ENCODE results near the gene LYRM1.

The LYRM1 gene

GRCh38 chr16:20871941-20872815 is 28.4 kb upstream of the LYRM1 start:
- no peak for DNase-seq

- DNase-seq, result no peak
Measured at GRCh38 chr16:20873331-20873730, 27.2 kb upstream of the LYRM1 start.

GRCh38 chr16:20874088-20874581 is 26.4 kb upstream of the LYRM1 start:
- no peak for DNase-seq

GRCh38 chr16:20875355-20875650 is 25.3 kb upstream of the LYRM1 start:
- no peak for DNase-seq

- no peak for DNase-seq
Measured at GRCh38 chr16:20878682-20879147, 21.9 kb upstream of the LYRM1 start.

- no peak for DNase-seq
Measured at GRCh38 chr16:20879175-20880040, 21.2 kb upstream of the LYRM1 start.

- no peak for DNase-seq
Measured at GRCh38 chr16:20880867-20881502, 19.6 kb upstream of the LYRM1 start.

- no peak for DNase-seq
Measured at GRCh38 chr16:20881503-20881878, 19.1 kb upstream of the LYRM1 start.

GRCh38 chr16:20883554-20884239 is 16.9 kb upstream of the LYRM1 start:
- no peak for DNase-seq

- DNase-seq, result no peak
Measured at GRCh38 chr16:20884240-20884556, 16.4 kb upstream of the LYRM1 start.

GRCh38 chr16:20886320-20886719 is 14.3 kb upstream of the LYRM1 start:
- no peak for DNase-seq

- DNase-seq, result no peak
Measured at GRCh38 chr16:20887207-20887606, 13.4 kb upstream of the LYRM1 start.

GRCh38 chr16:20889625-20890275 is 10.8 kb upstream of the LYRM1 start:
- DNase-seq, result no peak

- DNase-seq, result no peak
Measured at GRCh38 chr16:20894388-20894787, 6.2 kb upstream of the LYRM1 start.

GRCh38 chr16:20897253-20897897 is 3.2 kb upstream of the LYRM1 start:
- no peak for DNase-seq

- DNase-seq, result no peak
Measured at GRCh38 chr16:20897922-20898321, 2.6 kb upstream of the LYRM1 start.

- DNase-seq, result no peak
Measured at GRCh38 chr16:20899071-20899470, 1.5 kb upstream of the LYRM1 start.

GRCh38 chr16:20899477-20900298 is 883 bp upstream of the LYRM1 start:
- no peak for DNase-seq

- no peak for DNase-seq
Measured at GRCh38 chr16:20901068-20901435, 481 bp downstream of the LYRM1 start.

GRCh38 chr16:20901436-20902112 is 1.0 kb downstream of the LYRM1 start:
- peak; percentile 33 for DNase-seq
